RWPE2 (cell line): ENCODE data around the gene IFRD1.

Experiments
- ATAC-seq: fragments of 200-7000 bp; cut with Tn5 transposase; 3 replicates; pipeline ENCODE4 v1.9.1; 2021; ENCODE audit warnings: low read depth
- DNase-seq: peaks from one replicate; pipeline ENCODE4 v3.0.0-alpha.2; 2020; ENCODE audit warnings: low spot score
- H3K27ac ChIP-seq: fragments of 450-650 bp; 2 replicates; pipeline ENCODE4 v1.5.1; 2017; ENCODE audit warnings: mild to moderate bottlenecking; ENCODE audit not compliant: poor library complexity, severe bottlenecking
- H3K27me3 ChIP-seq: fragments of 250-450 bp; sonication (Bioruptor Pico); 2 replicates; pipeline ENCODE4 v1.5.1; 2021; ENCODE audit warnings: mild to moderate bottlenecking, moderate library complexity; ENCODE audit not compliant: insufficient read depth, poor library complexity, severe bottlenecking
- H3K36me3 ChIP-seq: fragments of 250-450 bp; sonication (Bioruptor Pico); 2 replicates; pipeline ENCODE4 v1.5.1; 2020; ENCODE audit warnings: low read depth, mild to moderate bottlenecking, moderate library complexity
- H3K4me1 ChIP-seq: fragments of 250-450 bp; sonication (Bioruptor Pico); 2 replicates; pipeline ENCODE4 v1.5.1; 2021; ENCODE audit warnings: mild to moderate bottlenecking, moderate library complexity; ENCODE audit not compliant: insufficient read depth, poor library complexity, severe bottlenecking
- H3K4me3 ChIP-seq: fragments of 250-450 bp; sonication (Bioruptor Pico); 2 replicates; pipeline ENCODE4 v1.5.1; 2021; ENCODE audit warnings: mild to moderate bottlenecking, moderate library complexity; ENCODE audit not compliant: severe bottlenecking
- H3K9me3 ChIP-seq: fragments of 250-450 bp; sonication (Bioruptor Pico); 2 replicates; pipeline ENCODE4 v1.5.1; 2021; ENCODE audit warnings: mild to moderate bottlenecking, moderate library complexity; ENCODE audit not compliant: severe bottlenecking
- CTCF ChIP-seq: fragments of 450-650 bp; IDR thresholded peaks from one replicate; pipeline ENCODE4 v1.5.1; 2017; ENCODE audit warnings: mild to moderate bottlenecking, moderate library complexity; ENCODE audit not compliant: poor library complexity, severe bottlenecking

IFRD1 gene

GRCh38 chr7:112500619-112501018 is 50.4 kb downstream of the IFRD1 start:
- Histone ChIP-seq H3K27me3 (no peaks in the 10 kb centered on the region), H3K4me1 (no peaks in the 10 kb centered on the region), H3K36me3 (no peaks in the 10 kb centered on the region), H3K4me3 (no peak overlapping the region), H3K9me3 (no peaks in the 10 kb centered on the region), H3K27ac (no peak overlapping the region)
- TF ChIP-seq CTCF: no peak
- ATAC-seq (no peak), DNase-seq (no peak)

- Histone ChIP-seq H3K36me3 (no peaks in the 10 kb centered on the region), H3K9me3 (no peaks in the 10 kb centered on the region), H3K4me3 (no peak overlapping the region), H3K27me3 (no peaks in the 10 kb centered on the region), H3K27ac (no peak overlapping the region), H3K4me1 (no peaks in the 10 kb centered on the region)
- DNase-seq (no peak), ATAC-seq (no peak)
- TF ChIP-seq CTCF: no peak
These were observed 51.7 kb downstream of the IFRD1 start for GRCh38 chr7:112501801-112502503.

- Histone ChIP-seq H3K36me3 (no peaks in the 10 kb centered on the region), H3K4me1 (no peaks in the 10 kb centered on the region), H3K4me3 (no peak overlapping the region), H3K27me3 (no peaks in the 10 kb centered on the region), H3K9me3 (no peaks in the 10 kb centered on the region), H3K27ac (no peak overlapping the region)
- no peak for TF ChIP-seq CTCF
- ATAC-seq (no peak), DNase-seq (no peak)
These were observed 52.4 kb downstream of the IFRD1 start for GRCh38 chr7:112502700-112503099.

GRCh38 chr7:112503361-112503972 is 53.2 kb downstream of the IFRD1 start:
- Histone ChIP-seq H3K9me3 (no peaks in the 10 kb centered on the region), H3K36me3 (no peaks in the 10 kb centered on the region), H3K27ac (no peak overlapping the region), H3K27me3 (no peaks in the 10 kb centered on the region), H3K4me3 (no peak overlapping the region), H3K4me1 (no peaks in the 10 kb centered on the region)
- no peak for TF ChIP-seq CTCF
- no peak for DNase-seq
- ATAC-seq: no peak

- no peak for ATAC-seq
- no peaks in the 10 kb centered on the region for H3K9me3 ChIP-seq
- no peak for DNase-seq
- H3K36me3 ChIP-seq: no peaks in the 10 kb centered on the region
- no peak overlapping the region for H3K27ac ChIP-seq
- no peaks in the 10 kb centered on the region for H3K4me1 ChIP-seq
- TF ChIP-seq CTCF: no peak
- no peak overlapping the region for H3K4me3 ChIP-seq
- H3K27me3 ChIP-seq: no peaks in the 10 kb centered on the region
These were observed 53.9 kb downstream of the IFRD1 start for GRCh38 chr7:112504093-112504695.
